Measurements from ENCODE around the gene ATP5F1A.
A peak's percentile ranks its signal among the peaks of the same experiment; 100 is the strongest.
"Not testable (repeated sequence)": the region's sequence is repeated elsewhere in the genome, so short reads cannot be mapped to it uniquely, and the experiment has no call there.

ATP5F1A gene

GRCh38 chr18:46097801-46098615 is at the start of gene ATP5F1A:
Gene ATP5F1A, minus strand, starts transcription at chr18:46098296. Its CDS starts 65 bp downstream, at chr18:46098231.
- no peak for FAIRE-seq

- no peak for FAIRE-seq
Measured at GRCh38 chr18:46141199-46141598, 43.1 kb upstream of the ATP5F1A start.

- no peak for FAIRE-seq
Measured at GRCh38 chr18:46140173-46140572, 42.1 kb upstream of the ATP5F1A start.

- FAIRE-seq: no peak
Measured at GRCh38 chr18:46134920-46135675, 37.0 kb upstream of the ATP5F1A start.

GRCh38 chr18:46133534-46133933 is 35.4 kb upstream of the ATP5F1A start:
- no peak for FAIRE-seq

GRCh38 chr18:46130549-46130948 is 32.5 kb upstream of the ATP5F1A start:
- not testable (repeated sequence) for FAIRE-seq

- FAIRE-seq: no peak
Measured at GRCh38 chr18:46130061-46130460, 32.0 kb upstream of the ATP5F1A start.

- FAIRE-seq: not testable (repeated sequence)
Measured at GRCh38 chr18:46126625-46127024, 28.5 kb upstream of the ATP5F1A start.

- FAIRE-seq: no peak
Measured at GRCh38 chr18:46113751-46114150, 15.7 kb upstream of the ATP5F1A start.

- no peak for FAIRE-seq
Measured at GRCh38 chr18:46110406-46110805, 12.3 kb upstream of the ATP5F1A start.

- FAIRE-seq: no peak
Measured at GRCh38 chr18:46109386-46109785, 11.3 kb upstream of the ATP5F1A start.

- FAIRE-seq: no peak
Measured at GRCh38 chr18:46104128-46104911, 6.2 kb upstream of the ATP5F1A start, which contains the start of gene HAUS1. Gene HAUS1, plus strand, starts transcription at chr18:46104385. Its CDS starts 27 bp downstream, at chr18:46104412.

- FAIRE-seq: no peak
Measured at GRCh38 chr18:46099463-46099862, 1.4 kb upstream of the ATP5F1A start.

GRCh38 chr18:46098616-46098933 is 479 bp upstream of the ATP5F1A start:
- FAIRE-seq: no peak

GRCh38 chr18:46097431-46097800 is 680 bp downstream of the ATP5F1A start:
- no peak for FAIRE-seq

- FAIRE-seq: no peak
Measured at GRCh38 chr18:46096651-46097300, 1.3 kb downstream of the ATP5F1A start.

- FAIRE-seq: no peak
Measured at GRCh38 chr18:46095532-46095931, 2.6 kb downstream of the ATP5F1A start.

- not testable (repeated sequence) for FAIRE-seq
Measured at GRCh38 chr18:46088501-46088900, 9.6 kb downstream of the ATP5F1A start.

- FAIRE-seq: no peak
Measured at GRCh38 chr18:46084431-46084830, 13.7 kb downstream of the ATP5F1A start.

GRCh38 chr18:46080156-46080555 is 17.9 kb downstream of the ATP5F1A start:
- FAIRE-seq: no peak

- FAIRE-seq: no peak
Measured at GRCh38 chr18:46079336-46079735, 18.8 kb downstream of the ATP5F1A start.

- FAIRE-seq: peak; percentile 77
Measured at GRCh38 chr18:46073474-46074331, 24.4 kb downstream of the ATP5F1A start.
